NCI-H1417 treated with DMSO at 0.1 percent for 48 hours (cell line): Measurements from ENCODE around the gene PIP5KL1.

Source experiments
- DNase-seq: peaks from one replicate; lab custom pipeline; 2025; lab: John Stamatoyannopoulos, UW

The PIP5KL1 gene

GRCh38 chr9:127930231-127931091, at the start of gene PIP5KL1:
TSS of gene PIP5KL1 (minus strand) at chr9:127930777. CDS start at chr9:127930752, 25 bp downstream.
- DNase-seq: peak; percentile 61

- no peak for DNase-seq
These were observed 49.6 kb upstream of the PIP5KL1 start for GRCh38 chr9:127980060-127980705.

- DNase-seq: no peak
These were observed 48.9 kb upstream of the PIP5KL1 start for GRCh38 chr9:127979333-127980059.

- no peak for DNase-seq
These were observed 48.4 kb upstream of the PIP5KL1 start for GRCh38 chr9:127979015-127979332.

GRCh38 chr9:127977884-127978647, 47.5 kb upstream of the PIP5KL1 start:
- no peak for DNase-seq

- no peak for DNase-seq
These were observed 46.7 kb upstream of the PIP5KL1 start for GRCh38 chr9:127977009-127977883.

- peak; percentile 45 for DNase-seq
These were observed 45.9 kb upstream of the PIP5KL1 start for GRCh38 chr9:127976498-127976897.

- DNase-seq: no peak
These were observed 45.1 kb upstream of the PIP5KL1 start for GRCh38 chr9:127975376-127976315.

GRCh38 chr9:127974769-127975261, 44.2 kb upstream of the PIP5KL1 start:
- DNase-seq: no peak

- no peak for DNase-seq
These were observed 43.6 kb upstream of the PIP5KL1 start for GRCh38 chr9:127974001-127974768.

GRCh38 chr9:127973169-127974000, 42.8 kb upstream of the PIP5KL1 start:
- DNase-seq: no peak

GRCh38 chr9:127972236-127972871, 41.8 kb upstream of the PIP5KL1 start:
- DNase-seq: no peak

GRCh38 chr9:127971357-127972235, 41.0 kb upstream of the PIP5KL1 start:
- DNase-seq: no peak

- peak; percentile 76 for DNase-seq
These were observed 40.1 kb upstream of the PIP5KL1 start for GRCh38 chr9:127970401-127971313.

- DNase-seq: no peak
These were observed 38.3 kb upstream of the PIP5KL1 start for GRCh38 chr9:127968700-127969383.
